IMR-90 (cell line): Measurements from ENCODE around the gene DPP6. TPM values are rescaled to one million over a fixed set of nuclear protein-coding genes. Genes with fewer than 3 reads are reported as not detected.

Experiments used
- ATAC-seq: fragments of 200-7000 bp; cut with Tn5 transposase; 2 replicates; pipeline ENCODE4 v1.9.1; 2020; ENCODE audit warnings: low read depth, mild to moderate bottlenecking, moderate library complexity
- BruUV-seq: library from RNA; stranded (reverse); fragments of 400-500 nt; replicated peaks from 2 replicates; lab custom pipeline; 2021; lab: Mats Ljungman, UMichigan
- CTCF ChIA-PET: fragments of 300-600 bp; formaldehyde crosslinking; extraction: SDS; loops from one replicate; lab custom pipeline; 2021; ENCODE audit warnings: antibody characterized with exemption; lab: Yijun Ruan, JAX
- POLR2A ChIA-PET: fragments of 300-600 bp; sonication (Branson Sonifier 250); formaldehyde crosslinking; loops from one replicate; lab custom pipeline; 2022; ENCODE audit warnings: antibody characterized with exemption; ENCODE audit not compliant: unreplicated experiment; lab: Charles Lee
- DNase-seq: peaks from one replicate; pipeline ENCODE4 v3.0.0; 2013
- H2AFZ ChIP-seq: replicated peaks from 2 replicates; pipeline ENCODE3; 2013; ENCODE audit warnings: low read length, mild to moderate bottlenecking; ENCODE audit not compliant: poor library complexity
- H2AK5ac ChIP-seq: 2 replicates; pipeline ENCODE4 v1.6.1; 2013; ENCODE audit warnings: low read depth, low read length, inconsistent platforms
- H2AK9ac ChIP-seq: replicated peaks from 2 replicates; pipeline ENCODE3; 2013; ENCODE audit warnings: mild to moderate bottlenecking, low read depth, low read length, moderate library complexity; ENCODE audit not compliant: poor library complexity
- H2BK120ac ChIP-seq: 2 replicates; pipeline ENCODE4 v1.6.1; 2013; ENCODE audit warnings: low read depth, low read length, inconsistent platforms
- H2BK15ac ChIP-seq: 3 replicates; pipeline ENCODE4 v1.6.1; 2013; ENCODE audit warnings: low read depth, low read length, inconsistent platforms
- H2BK20ac ChIP-seq: 2 replicates; pipeline ENCODE4 v1.6.1; 2013; ENCODE audit warnings: low read depth, mild to moderate bottlenecking, inconsistent platforms, low read length, moderate library complexity
- H2BK5ac ChIP-seq: 2 replicates; pipeline ENCODE4 v1.6.1; 2013; ENCODE audit warnings: mild to moderate bottlenecking, low read depth, low read length, inconsistent platforms; ENCODE audit not compliant: poor library complexity, severe bottlenecking
- H3K14ac ChIP-seq: replicated peaks from 2 replicates; pipeline ENCODE4 v1.6.1; 2013; ENCODE audit warnings: low read depth, low read length, inconsistent platforms
- H3K18ac ChIP-seq: 2 replicates; pipeline ENCODE4 v1.6.1; 2013; ENCODE audit warnings: low read depth, low read length, control low read depth
- H3K23ac ChIP-seq: 2 replicates; pipeline ENCODE4 v1.6.1; 2013; ENCODE audit warnings: low read depth, low read length, inconsistent platforms
- H3K27ac ChIP-seq: 2 replicates; pipeline ENCODE4 v1.5.1; 2013; ENCODE audit warnings: mild to moderate bottlenecking, control low read depth, low read length; ENCODE audit not compliant: insufficient read depth
- H3K27me3 ChIP-seq: 2 replicates; pipeline ENCODE4 v1.6.1; 2013; ENCODE audit warnings: low read length; ENCODE audit not compliant: control insufficient read depth, insufficient read depth
- H3K36me3 ChIP-seq: 2 replicates; pipeline ENCODE4 v1.6.1; 2013; ENCODE audit warnings: low read length, mixed read lengths; ENCODE audit not compliant: control insufficient read depth, insufficient read depth
- H3K4ac ChIP-seq: 2 replicates; pipeline ENCODE4 v1.6.1; 2013; ENCODE audit warnings: low read depth, low read length, inconsistent platforms
- H3K4me1 ChIP-seq: 2 replicates; pipeline ENCODE4 v1.6.1; 2013; ENCODE audit warnings: low read length, mixed read lengths; ENCODE audit not compliant: control insufficient read depth, insufficient read depth
- H3K4me2 ChIP-seq: 2 replicates; pipeline ENCODE4 v1.6.1; 2013; ENCODE audit warnings: low read depth, mild to moderate bottlenecking, control low read depth, low read length, moderate library complexity
- H3K4me3 ChIP-seq: 2 replicates; pipeline ENCODE4 v1.5.1; 2013; ENCODE audit warnings: low read depth, mild to moderate bottlenecking, control low read depth, low read length, moderate library complexity; ENCODE audit not compliant: insufficient read depth
- H3K56ac ChIP-seq: 2 replicates; pipeline ENCODE4 v1.6.1; 2013; ENCODE audit warnings: low read length, inconsistent platforms; ENCODE audit not compliant: insufficient read depth; ENCODE audit errors: extremely low read depth
- H3K79me1 ChIP-seq, 2 experiments: 2 replicates each; pipeline ENCODE4 v1.6.1; 2013; ENCODE audit warnings: low read length in 2 of 2, inconsistent platforms in 1 of 2, low read depth in 1 of 2
- H3K9ac ChIP-seq: 2 replicates; pipeline ENCODE4 v1.6.1; 2013; ENCODE audit warnings: low read depth, low read length, control low read depth
- H3K9me1 ChIP-seq: 2 replicates; pipeline ENCODE4 v1.6.1; 2013; ENCODE audit warnings: low read length, inconsistent platforms; ENCODE audit not compliant: insufficient read depth
- H3K9me3 ChIP-seq: 2 replicates; pipeline ENCODE4 v1.6.1; 2013; ENCODE audit warnings: low read length; ENCODE audit not compliant: control insufficient read depth, insufficient read depth
- H4K20me1 ChIP-seq: 2 replicates; pipeline ENCODE4 v1.6.1; 2013; ENCODE audit warnings: low read length, inconsistent platforms; ENCODE audit not compliant: insufficient read depth
- H4K5ac ChIP-seq: 2 replicates; pipeline ENCODE4 v1.6.1; 2013; ENCODE audit warnings: mild to moderate bottlenecking, low read depth, low read length, control low read depth
- H4K8ac ChIP-seq, 2 experiments: 2 replicates each; pipeline ENCODE4 v1.6.1; 2013; ENCODE audit warnings: low read depth in 2 of 2, low read length in 2 of 2, control low read depth in 1 of 2, inconsistent platforms in 1 of 2
- H4K91ac ChIP-seq: 2 replicates; pipeline ENCODE4 v1.6.1; 2013; ENCODE audit warnings: low read depth, low read length, inconsistent platforms; ENCODE audit not compliant: insufficient read depth
- CEBPB ChIP-seq: IDR thresholded peaks from 2 replicates; pipeline ENCODE4 v1.6.1; 2012; ENCODE audit warnings: low read depth, low read length, improper control_type of control experiment
- CTCF ChIP-seq: conservative IDR thresholded peaks from 2 replicates; pipeline ENCODE4 v1.5.1; 2012; ENCODE audit warnings: mild to moderate bottlenecking, low read depth, low read length, improper control_type of control experiment
- RAD21 ChIP-seq: IDR thresholded peaks from 2 replicates; pipeline ENCODE4 v1.6.1; 2012; ENCODE audit warnings: low read length, improper control_type of control experiment
- WGBS, 2 experiments: methylation state at CpG; one replicate each; pipeline versions ENCODE4 v1.1.5 to v1.1.7; 2013; ENCODE audit warnings: missing lambda C conversion rate in 2 of 2; ENCODE audit not compliant: insufficient read length in 1 of 2; ENCODE audit errors: extremely low coverage in 2 of 2; 5-methylcytosine and 5-hydroxymethylcytosine counted together
- dilution Hi-C: fragments of 300-500 bp; cut with HindIII; formaldehyde crosslinking; loops from one replicate; pipeline ENCODE4 v1.14.3; 2018; ENCODE audit warnings: low sequenced_read_pairs; ENCODE audit not compliant: unreplicated experiment
- in situ Hi-C: fragments of 300-500 bp; cut with MboI; formaldehyde crosslinking; loops from 3 replicates; pipeline ENCODE4 v1.14.3; 2019; ENCODE audit warnings: low sequenced_read_pairs, inconsistent platforms, mixed read lengths
- intact Hi-C: fragments of 100-400 bp; cut with micrococcal nuclease; formaldehyde crosslinking; loops from 2 replicates; pipeline ENCODE4 v1.10.0; 2022
- polyA plus RNA-seq, 3 experiments: library from polyadenylated mRNA; depleted of rRNA; stranded (reverse); fragments of >200 nt; gene quantifications; 2 replicates each; pipeline ENCODE4 v1.2.3, GENCODE V29; 2012; ENCODE audit warnings: low replicate concordance in 1 of 3
- total RNA-seq: library from RNA; depleted of rRNA; stranded (reverse); fragments of >200 nt; gene quantifications from 2 replicates; pipeline ENCODE4 v1.2.3, GENCODE V29; 2012

DPP6 gene
- total and polyA plus RNA-seq, 2 of the 4 experiments (the other 2 are of a cell fraction) = not detected

DNA sequence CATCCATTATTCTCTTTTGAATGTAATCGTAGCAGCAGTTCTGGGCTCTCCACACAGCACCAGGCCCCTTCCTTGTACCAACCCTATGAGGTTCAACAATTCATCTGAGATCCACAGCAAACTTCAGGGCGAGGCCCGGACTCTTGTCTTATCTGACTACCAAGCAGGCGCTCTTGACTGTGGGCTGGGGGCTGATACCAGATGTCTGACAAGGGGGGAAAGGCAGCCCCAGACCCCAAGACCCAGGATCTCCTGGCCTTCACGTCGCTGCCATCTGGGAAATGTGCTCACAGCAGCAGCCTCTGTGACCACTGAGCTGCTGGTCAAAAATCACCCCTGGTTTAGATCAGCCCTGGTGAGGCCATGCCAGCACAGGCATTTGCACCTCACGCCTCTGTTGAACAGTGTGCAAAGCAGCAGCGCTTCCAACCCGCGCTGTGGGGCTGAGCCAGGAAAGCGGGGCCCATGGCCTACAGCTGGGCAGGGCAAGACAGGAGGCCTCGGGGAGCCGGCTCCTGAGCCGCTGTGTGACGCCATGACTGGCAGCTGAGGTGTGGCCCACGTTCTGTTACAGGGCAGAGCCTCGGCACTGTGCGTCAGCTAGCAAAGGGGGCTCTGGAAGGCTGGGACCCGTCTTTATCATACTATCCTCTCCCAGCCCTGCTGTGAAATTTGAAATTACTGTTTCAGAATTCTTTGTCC, 806.8 kb downstream of the DPP6 start:
- no peak overlapping the region for H2AK5ac ChIP-seq
- no peak overlapping the region for H4K91ac ChIP-seq
- H3K27ac ChIP-seq = no peak overlapping the region
- no peak overlapping the region for H3K4me2 ChIP-seq
- no peak overlapping the region for H3K4me3 ChIP-seq
- no peak overlapping the region for H4K8ac ChIP-seq
- ChIA-PET CTCF (no interaction called here), POLR2A (no interaction called here)
- no peak overlapping the region for H3K18ac ChIP-seq
- H4K20me1 ChIP-seq = no peaks in the 10 kb centered on the region
- H3K14ac ChIP-seq = no peak overlapping the region
- H3K27me3 ChIP-seq = no peaks in the 10 kb centered on the region
- H3K23ac ChIP-seq = no peak overlapping the region
- no peaks in the 10 kb centered on the region for H3K9me1 ChIP-seq
- 41% methylated on average over 12 of the region's 19 CpGs; no CpG with 5 or more reads in 1 of the 2 experiments for WGBS, 2 experiments
- H3K36me3 ChIP-seq = no peaks in the 10 kb centered on the region
- BruUV-seq = no TSS peak
- H3K56ac ChIP-seq = no peak overlapping the region
- no peak overlapping the region for H3K4ac ChIP-seq
- H2AK9ac ChIP-seq = no peak overlapping the region
- H2BK5ac ChIP-seq = no peak overlapping the region
- H3K79me1 ChIP-seq = no peaks in the 10 kb centered on the region
- peaks cover 48% of the 10 kb centered on the region for H3K9me3 ChIP-seq
- DNase-seq = no peak
- no peak overlapping the region for H2AFZ ChIP-seq
- H2BK120ac ChIP-seq = no peak overlapping the region
- no peak for ATAC-seq
- H2BK20ac ChIP-seq = no peak overlapping the region
- no peak overlapping the region for H3K9ac ChIP-seq
- intact Hi-C loops = no loop called here
- no peaks in the 10 kb centered on the region for H3K4me1 ChIP-seq
- dilution Hi-C loops = no loop called here
- H4K5ac ChIP-seq = no peak overlapping the region
- in situ Hi-C loops = no loop called here
- no peak for TF ChIP-seq RAD21
- no peak for TF ChIP-seq CEBPB
- TF ChIP-seq CTCF = no peak
- H2BK15ac ChIP-seq = no peak overlapping the region
